Mucosa of descending colon (tissue), 3 donors: Measurements from ENCODE around the gene KCTD10. TPM values are rescaled to one million over a fixed set of nuclear protein-coding genes. Genes with fewer than 3 reads are reported as not detected.
A peak's percentile ranks its signal among the peaks of the same experiment; 100 is the strongest.

Experiments used
- ATAC-seq: fragments of 200-7000 bp; cut with Tn5 transposase; one replicate; pipeline ENCODE4 v1.9.1; 2020; ENCODE audit warnings: mild to moderate bottlenecking, moderate library complexity
- DNase-seq, 3 donors: peaks; one replicate each; pipeline ENCODE4 v3.0.0-alpha.2; 2020
- H3K36me3 ChIP-seq: fragments of 200-600 bp; one replicate; pipeline ENCODE4 v1.8.0; 2021; ENCODE audit warnings: low read depth, mild to moderate bottlenecking
- H3K4me1 ChIP-seq: fragments of 200-600 bp; one replicate; pipeline ENCODE4 v1.8.0; 2021; ENCODE audit warnings: low read depth, mild to moderate bottlenecking
- H3K4me3 ChIP-seq: fragments of 200-600 bp; one replicate; pipeline ENCODE4 v1.8.0; 2021; ENCODE audit warnings: mild to moderate bottlenecking
- H3K9me3 ChIP-seq: fragments of 200-600 bp; one replicate; pipeline ENCODE4 v1.8.0; 2021; ENCODE audit warnings: mild to moderate bottlenecking
- intact Hi-C, 2 donors: fragments of 100-400 bp; cut with DNase I in 1 of 2; cut with micrococcal nuclease in 1 of 2; formaldehyde crosslinking; loops; one replicate each; pipeline versions ENCODE4 v1.11.0 to v1.11.1; 2022; cut with DNase I, micrococcal nuclease
- total RNA-seq, 3 donors: library from RNA; stranded (reverse); fragmentation: NEBNext Ultra II Directional in 2 of 3; extraction: Animal tissue kit (Norgen Biotek cat#: 25700) in 2 of 3; gene quantifications; one replicate each; pipeline versions ENCODE4 v1.2.1 to v1.2.4, GENCODE V29; 2021 to 2023
- TF ChIP-seq, protein P1 (sequence below): fragments of 200-600 bp; IDR thresholded peaks from one replicate; pipeline ENCODE4 v1.8.0; 2022; ENCODE audit warnings: antibody characterized with exemption, mild to moderate bottlenecking
- donor health status: DM: no; HTN: no; CAD: no; lungs with moderate emphysema.
- donor health status: DM: no; HTN: no; CAD: no.
- donor health status: DM: no; HTN: yes; CAD: no.

KCTD10 gene
- total RNA-seq, 3 donors from 2014 or later, result 81.1 to 86.3 (median 86.0) TPM

- H3K4me3 ChIP-seq, result no peak overlapping the region
- no peaks in the 10 kb centered on the region for H3K9me3 ChIP-seq
- peaks cover 4% of the 10 kb centered on the region for H3K4me1 ChIP-seq
- intact Hi-C loops, result no loop called here
- TF ChIP-seq, protein P1, sequence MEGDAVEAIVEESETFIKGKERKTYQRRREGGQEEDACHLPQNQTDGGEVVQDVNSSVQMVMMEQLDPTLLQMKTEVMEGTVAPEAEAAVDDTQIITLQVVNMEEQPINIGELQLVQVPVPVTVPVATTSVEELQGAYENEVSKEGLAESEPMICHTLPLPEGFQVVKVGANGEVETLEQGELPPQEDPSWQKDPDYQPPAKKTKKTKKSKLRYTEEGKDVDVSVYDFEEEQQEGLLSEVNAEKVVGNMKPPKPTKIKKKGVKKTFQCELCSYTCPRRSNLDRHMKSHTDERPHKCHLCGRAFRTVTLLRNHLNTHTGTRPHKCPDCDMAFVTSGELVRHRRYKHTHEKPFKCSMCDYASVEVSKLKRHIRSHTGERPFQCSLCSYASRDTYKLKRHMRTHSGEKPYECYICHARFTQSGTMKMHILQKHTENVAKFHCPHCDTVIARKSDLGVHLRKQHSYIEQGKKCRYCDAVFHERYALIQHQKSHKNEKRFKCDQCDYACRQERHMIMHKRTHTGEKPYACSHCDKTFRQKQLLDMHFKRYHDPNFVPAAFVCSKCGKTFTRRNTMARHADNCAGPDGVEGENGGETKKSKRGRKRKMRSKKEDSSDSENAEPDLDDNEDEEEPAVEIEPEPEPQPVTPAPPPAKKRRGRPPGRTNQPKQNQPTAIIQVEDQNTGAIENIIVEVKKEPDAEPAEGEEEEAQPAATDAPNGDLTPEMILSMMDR, result no peak
- DNase-seq, result no peak
- H3K36me3 ChIP-seq, result peaks cover 2% of the 10 kb centered on the region
- ATAC-seq, result no peak
Measured at GRCh38 chr12:109521831-109522230, 44.7 kb upstream of the KCTD10 start.

GRCh38 chr12:109519787-109520186 is 42.7 kb upstream of the KCTD10 start:
- H3K4me1 ChIP-seq, result peaks cover 4% of the 10 kb centered on the region
- TF ChIP-seq, protein P1, result no peak
- no peak overlapping the region for H3K4me3 ChIP-seq
- DNase-seq, result no peak
- intact Hi-C loops, result no loop called here
- no peak for ATAC-seq
- no peaks in the 10 kb centered on the region for H3K36me3 ChIP-seq
- H3K9me3 ChIP-seq, result no peaks in the 10 kb centered on the region

- ATAC-seq, result peak; percentile 83
- H3K36me3 ChIP-seq, result no peaks in the 10 kb centered on the region
- DNase-seq, result peak in 2 of 3 donors; percentile 53 to 85
- TF ChIP-seq, protein P1, result peak; percentile 61
- intact Hi-C loops, result no loop called here
- H3K4me3 ChIP-seq, result no peak overlapping the region
- H3K9me3 ChIP-seq, result no peaks in the 10 kb centered on the region
- peaks cover 4% of the 10 kb centered on the region for H3K4me1 ChIP-seq
Measured at GRCh38 chr12:109518820-109519665, 41.9 kb upstream of the KCTD10 start.

GRCh38 chr12:109517619-109518018 is 40.5 kb upstream of the KCTD10 start:
- Histone ChIP-seq H3K4me1 (peaks cover 4% of the 10 kb centered on the region), H3K9me3 (no peaks in the 10 kb centered on the region), H3K4me3 (no peak overlapping the region), H3K36me3 (no peaks in the 10 kb centered on the region)
- TF ChIP-seq, protein P1, result no peak
- intact Hi-C loops, result no loop called here
- DNase-seq, result no peak
- no peak for ATAC-seq

GRCh38 chr12:109513977-109514376 is 36.9 kb upstream of the KCTD10 start:
- DNase-seq, result no peak
- Histone ChIP-seq H3K4me3 (no peak overlapping the region), H3K9me3 (no peaks in the 10 kb centered on the region), H3K4me1 (no peaks in the 10 kb centered on the region), H3K36me3 (no peaks in the 10 kb centered on the region)
- intact Hi-C loops, result no loop called here
- TF ChIP-seq, protein P1, result no peak
- ATAC-seq, result no peak
